GM18870 (cell line): Measurements from ENCODE around the gene ADD2.

Source experiments
- ATAC-seq: cut with Tn5 transposase; IDR thresholded peaks from one replicate; pipeline ENCODE4 v1.9.1; 2021; ENCODE audit warnings: moderate library complexity; ENCODE audit not compliant: unreplicated experiment

The ADD2 gene

DNA sequence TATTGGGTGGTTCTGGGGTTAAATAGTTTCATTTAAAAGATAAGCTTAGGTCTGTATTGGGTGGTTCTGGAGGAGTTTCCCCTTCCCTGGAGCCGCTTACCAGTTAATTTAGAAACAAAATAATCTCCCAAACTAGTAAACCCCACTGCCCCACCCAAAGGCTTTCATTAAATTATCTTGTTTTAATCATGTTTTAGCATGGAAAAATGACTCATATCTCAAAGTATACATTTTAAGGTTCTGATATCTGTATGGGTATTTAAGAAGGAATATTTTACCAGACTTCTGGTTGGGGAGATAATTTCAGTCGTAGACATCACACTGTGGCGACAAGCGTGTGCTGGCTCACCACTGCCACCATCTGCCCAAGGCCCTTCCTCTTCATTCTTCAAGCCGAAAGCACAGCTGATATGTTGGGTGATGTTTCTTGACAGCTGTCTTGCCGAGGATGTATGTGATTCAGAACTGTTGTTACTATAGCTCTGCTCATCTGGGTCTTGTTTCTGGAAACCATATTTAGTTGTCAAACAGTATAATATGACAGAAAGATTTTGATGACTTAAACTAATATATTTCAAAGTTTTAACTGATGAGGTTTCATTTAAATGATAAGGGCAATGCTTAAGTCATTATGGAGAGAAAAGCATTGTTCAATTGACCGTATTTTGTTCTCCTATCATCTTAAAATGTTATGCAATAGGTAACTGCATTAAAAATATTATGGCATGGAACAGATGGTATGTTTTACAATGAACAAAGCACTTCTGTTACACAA lies 17.3 kb upstream of the ADD2 start:
- ATAC-seq: no peak

DNA sequence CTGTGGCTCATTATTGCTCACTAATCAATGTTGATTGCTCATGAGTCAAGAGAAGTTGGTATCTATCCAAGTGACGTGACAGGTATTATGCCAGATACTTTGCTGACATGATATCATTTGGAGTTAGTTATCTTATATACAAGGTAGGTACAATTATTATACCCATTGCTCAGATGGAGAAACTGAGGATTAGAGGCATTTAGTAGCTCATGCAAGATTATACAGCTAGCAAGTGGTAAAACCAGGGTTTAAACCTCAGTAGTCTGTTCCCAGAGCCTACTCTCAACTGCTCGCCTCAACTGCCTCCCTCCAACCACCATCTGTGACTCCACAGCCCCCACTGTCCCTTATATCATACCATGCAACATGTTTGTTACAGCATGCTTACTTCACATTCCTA lies 16.3 kb upstream of the ADD2 start:
- ATAC-seq: no peak

DNA sequence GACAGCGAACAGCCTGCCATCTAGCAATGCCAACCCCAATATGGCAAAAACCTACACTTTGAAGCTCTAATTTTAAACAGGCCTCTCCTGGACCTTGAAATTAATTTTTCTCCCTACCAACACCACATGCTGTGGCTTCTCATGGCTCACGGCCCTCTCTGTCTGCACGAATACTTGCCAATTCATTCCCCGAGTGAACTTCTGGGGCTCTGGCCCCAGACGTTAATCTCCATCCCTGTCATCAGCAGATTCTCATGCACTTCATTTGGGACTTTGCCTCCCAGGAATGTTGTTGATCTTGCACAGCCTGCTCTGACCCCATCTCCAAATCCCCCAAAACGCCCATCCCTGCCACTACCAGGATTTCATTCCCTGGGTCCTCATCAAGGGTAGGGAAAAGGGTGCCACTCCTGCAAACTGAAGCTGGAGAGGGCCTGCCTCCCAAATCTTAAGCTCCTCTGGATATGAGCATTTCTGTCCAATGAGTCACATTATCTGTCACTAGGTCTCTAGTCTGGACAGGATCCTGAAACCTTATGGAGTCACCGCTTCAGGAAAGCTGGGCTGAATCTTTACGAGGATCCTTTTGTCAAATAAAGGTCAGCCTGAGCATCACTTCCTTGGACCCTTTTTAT lies 12.0 kb upstream of the ADD2 start:
- ATAC-seq: no peak

DNA sequence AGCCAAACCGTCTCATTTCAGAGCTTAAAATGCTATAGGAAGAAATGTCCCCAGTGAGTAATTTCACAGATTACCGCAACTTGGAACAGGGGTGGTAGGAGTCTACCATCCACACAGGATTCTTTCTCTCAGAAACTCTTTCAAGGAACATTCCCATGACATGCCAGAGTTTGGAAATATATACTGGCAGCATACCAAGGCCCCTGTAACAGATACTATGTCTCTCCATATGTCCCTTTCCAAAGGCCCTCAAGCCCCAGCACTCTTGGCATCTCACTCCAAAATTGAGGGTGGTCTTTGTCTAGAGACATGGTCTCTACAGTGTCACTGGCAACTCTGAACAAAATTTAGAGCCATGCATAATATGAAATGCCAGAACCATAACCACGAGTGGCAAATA lies 11.5 kb upstream of the ADD2 start:
- ATAC-seq: no peak

DNA sequence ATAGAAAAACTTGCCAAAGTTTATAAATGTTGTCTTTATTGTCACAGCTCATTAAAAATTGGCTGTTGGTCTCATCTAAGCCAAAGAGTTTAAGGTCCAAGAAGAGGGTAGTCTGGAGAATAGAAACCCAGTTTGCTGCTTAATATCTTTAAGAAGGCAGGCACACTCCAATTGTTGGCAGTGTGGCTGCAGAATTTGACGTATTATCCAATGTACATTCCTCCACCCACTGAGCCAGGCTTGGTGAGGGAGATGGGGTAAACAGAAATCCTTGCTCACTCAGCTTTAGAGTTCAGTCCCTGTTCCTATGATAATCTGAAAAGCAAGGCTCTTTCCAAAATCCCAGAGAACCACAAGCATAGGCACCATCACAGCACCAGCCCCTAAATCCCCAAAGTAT lies 10.7 kb upstream of the ADD2 start:
- ATAC-seq: no peak

DNA sequence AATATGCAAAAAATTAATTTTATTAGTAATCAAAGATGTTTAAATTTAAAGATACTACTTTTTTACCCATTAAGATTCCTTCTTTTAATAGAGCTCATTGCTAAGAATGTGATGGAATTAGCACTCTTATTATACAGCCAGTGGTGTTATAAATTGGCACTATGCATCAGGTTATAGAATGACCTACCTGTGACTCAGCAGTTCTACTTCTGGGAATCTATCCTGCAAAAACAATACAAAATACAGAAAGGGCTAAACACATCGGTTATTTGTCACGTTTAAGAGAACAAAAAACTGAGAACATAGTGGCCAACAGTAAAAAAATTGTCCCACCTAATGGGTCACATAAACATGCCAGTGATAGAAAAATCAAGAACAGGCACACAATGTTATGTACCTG lies 9.4 kb upstream of the ADD2 start:
- ATAC-seq: no peak

DNA sequence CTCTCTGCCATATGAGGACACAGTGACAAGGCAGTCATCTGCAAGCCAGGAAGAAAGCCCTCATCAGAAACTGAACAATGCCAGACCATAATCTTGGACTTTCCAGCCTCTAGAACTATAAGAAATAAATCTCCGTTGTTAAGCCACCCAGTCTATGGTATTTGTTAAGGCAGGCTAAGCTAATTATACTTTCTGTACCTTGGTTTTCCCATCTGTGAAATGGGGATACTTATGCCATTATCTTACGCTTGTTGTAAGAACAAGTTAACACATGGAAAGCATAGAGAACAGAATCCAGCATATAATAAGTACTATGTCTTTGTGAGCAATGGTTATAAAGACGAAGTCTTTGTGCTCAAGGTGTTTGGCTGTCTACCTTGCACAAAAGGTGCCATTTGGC lies 8.3 kb upstream of the ADD2 start:
- no peak for ATAC-seq

DNA sequence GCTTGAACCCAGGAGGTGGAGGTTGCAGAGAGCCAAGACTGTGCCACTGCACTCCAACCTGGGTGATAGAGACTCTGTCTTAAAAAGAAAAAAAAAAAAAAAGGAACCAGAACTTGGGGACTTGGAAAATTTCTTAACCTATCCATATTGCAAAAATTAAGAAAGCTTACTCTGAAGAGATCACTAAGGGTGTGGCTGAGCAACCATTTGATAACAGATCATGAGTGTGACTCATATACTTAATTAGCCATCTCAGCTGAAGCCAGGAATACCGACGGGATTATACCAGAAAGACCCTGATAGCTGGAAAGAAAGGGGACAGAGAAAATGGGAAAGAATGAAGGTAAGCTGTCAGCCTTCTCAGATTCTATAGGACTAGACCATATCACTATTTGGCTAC lies 7.1 kb upstream of the ADD2 start:
- no peak for ATAC-seq

DNA sequence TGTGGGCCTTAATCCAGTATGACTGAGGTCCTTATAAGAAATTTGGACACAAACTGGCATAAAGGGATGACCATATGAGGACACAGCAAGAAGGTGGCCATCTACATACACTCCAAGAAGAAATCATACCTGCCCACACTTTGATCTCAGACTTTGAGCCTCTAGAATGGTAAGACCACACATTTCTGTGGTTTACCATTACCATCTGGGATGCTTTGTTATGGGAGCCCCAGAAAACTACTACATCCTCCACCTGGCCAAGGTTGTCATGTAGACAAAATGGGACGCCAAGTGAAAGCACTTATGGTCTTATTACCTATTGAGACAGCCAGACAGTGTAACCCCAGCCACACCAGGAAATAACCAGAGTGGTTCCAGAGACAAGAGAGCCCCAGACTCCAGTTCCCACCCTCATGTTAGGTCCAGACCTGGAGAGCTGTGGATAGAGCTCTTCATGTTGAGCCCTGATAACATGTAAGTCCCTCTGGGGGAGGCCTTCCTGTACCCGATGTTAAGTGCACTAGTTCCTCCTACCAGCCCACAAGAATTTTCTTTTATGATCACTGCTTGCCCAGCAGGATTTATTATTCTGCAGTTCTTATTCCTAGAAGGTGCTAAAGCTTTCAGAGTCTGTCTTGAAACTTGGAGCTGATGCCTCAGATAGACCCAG lies 4.6 kb upstream of the ADD2 start:
- no peak for ATAC-seq

DNA sequence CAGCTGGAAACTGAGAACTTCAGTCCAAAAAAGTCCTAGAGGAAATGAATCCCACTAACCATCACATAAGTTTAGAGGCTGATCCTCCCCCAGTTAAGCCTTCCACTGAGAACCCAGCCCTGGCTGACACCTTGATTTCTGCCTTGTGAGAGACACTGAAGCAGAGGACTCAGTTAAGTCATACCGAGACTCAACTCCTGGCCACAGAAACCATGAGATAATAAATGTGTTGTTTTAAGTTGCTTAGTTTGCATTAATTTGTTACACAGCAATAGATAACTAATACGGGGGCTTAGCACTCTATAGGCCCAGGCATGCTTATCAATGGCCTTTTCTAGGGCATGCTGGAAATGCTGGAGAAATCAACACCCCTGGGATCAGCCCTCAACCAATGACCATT lies 3.4 kb upstream of the ADD2 start:
- ATAC-seq: peak; percentile 70

DNA sequence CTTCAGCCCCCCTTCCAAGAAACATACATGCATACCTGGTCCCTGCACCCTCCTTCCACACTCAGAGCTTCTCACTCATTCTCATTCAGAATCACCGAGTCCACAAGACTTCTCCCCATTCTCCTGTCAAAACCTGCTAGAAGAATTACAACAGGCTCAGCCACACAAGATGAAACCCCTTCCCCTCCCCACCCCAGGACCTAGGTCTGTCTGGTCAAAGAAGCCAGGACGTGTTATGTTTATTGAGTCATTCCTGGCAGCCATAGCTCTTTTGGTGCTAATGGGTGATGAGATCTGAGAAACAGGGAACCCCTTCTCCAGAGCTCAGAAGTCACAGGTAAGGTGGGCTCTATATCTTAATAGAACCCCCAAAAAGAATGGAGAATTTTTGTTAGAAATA lies 1.4 kb upstream of the ADD2 start:
- ATAC-seq: no peak

DNA sequence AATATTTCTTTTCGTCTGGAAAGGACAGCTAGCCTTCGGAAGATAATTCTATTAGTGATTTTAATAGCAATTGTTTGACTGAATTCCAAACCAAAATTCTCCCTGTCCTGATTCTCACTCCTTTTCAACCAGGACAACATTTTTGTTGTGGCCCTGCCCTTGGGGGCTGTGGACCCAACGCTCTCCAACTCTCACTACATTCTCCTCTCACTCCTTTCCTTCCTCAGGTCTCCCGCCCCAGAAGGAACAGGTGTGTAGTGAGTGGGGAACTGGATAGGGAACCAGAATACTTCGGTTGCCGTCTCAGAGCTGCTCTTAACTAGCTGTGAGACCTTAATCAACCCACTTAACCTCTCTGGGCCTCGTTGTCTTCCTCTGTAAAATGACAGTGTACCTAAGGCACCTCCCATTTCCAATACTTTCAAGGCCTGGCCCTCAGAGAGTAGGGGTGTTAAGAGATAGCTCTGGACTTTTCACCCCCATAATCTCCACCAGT lies 638 bp upstream of the ADD2 start:
- no peak for ATAC-seq

DNA sequence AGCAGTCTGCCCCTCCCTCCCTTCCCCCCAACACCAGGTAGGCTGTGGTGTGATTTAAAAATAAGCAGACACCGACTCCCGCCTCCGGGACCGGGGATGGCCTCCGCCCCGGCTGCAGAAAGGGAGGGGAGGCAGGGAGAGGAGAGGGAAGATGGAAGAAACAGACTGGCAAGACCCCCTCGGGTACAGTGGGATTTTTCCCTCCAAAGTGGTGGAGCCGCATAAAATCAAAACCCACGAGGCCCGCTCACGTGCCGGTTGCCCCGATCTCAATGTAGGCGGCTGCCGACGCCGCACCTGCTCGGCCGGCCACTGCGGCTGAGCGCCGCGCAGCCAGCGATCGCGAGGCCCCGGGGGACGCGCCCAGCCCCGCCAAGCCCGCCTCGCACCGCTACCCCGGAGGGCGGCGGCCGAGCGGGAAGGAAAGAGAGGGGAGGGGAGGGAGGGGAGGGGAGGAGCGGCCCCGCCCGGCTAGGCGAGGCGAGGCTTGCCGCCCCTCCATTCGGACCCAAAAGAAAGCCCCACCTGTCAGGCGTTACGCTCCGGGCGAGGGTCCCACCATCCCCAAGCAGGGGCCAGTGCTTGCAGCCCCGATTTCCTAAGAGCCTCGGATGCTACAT lies 811 bp downstream of the ADD2 start:
- no peak for ATAC-seq

DNA sequence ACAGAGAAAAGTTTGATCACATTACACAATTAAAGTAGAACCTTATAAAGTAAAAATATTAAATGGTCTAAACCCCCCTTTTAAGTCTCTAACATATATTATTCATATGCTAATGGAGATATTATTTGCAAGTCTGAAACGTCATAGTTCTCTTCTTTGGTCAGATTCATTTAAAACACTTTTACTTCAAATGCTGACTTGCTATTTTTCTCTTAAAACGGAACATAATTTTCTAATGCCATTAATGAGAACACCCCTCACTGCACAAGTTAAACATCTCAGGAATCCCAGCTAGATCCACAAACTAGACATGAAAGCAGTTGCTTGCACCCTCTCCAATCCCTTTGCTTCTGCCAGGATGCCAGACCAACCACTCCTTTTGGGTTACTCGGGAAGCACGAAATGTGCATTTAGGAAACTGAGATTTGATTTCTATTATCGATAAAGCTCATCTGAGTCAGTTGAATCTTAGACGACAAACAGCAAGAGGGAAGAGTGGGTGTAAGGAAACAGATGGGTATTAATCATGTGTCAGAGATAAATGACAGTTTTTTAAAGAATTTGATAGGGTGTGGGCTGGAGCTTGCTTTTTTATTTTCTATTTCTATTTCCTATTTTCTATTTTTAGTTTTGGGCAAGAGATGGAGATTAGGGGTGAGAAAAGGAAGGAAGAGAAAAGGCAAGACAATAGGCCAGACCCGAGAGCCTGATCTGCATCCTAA lies 1.5 kb downstream of the ADD2 start:
- ATAC-seq: no peak

DNA sequence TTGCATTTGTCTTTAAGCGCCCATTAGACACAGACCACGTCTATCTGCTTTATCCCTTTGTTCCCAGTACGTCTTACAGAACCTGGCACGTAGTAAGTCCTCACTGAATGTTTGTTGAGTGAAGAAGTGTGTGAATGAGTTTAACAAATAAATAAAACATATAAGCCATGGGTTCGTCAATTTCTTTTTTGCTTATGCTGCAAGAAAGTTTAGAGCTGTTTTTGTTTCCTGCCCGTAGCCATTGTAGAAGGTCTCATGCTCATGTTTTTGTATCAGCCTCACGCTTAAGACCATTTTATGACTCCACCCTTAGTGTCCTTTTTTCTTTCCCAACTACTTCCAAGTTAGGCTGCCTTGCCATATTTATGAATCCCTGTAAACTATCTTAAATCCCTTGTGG lies 2.5 kb downstream of the ADD2 start:
- ATAC-seq: no peak

DNA sequence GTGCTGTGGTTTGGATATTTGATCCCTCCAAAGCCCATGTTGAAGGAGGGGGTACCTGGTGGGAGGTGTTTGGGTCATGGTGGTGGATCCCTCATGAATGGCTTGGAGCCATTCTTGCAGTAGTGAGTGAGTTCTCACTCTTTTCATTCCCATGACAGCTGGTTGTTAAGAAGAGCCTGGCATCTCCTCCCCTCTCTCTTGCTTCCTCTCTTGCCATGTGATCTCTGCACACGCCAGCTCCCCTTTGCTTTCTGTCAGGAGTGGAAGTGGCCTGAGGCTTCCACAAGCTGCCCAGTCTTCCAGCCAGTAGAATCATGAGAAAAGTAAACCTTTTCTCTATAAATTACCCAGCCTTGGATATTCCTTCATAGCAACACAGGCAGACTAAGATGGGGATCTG lies 8.6 kb downstream of the ADD2 start:
- ATAC-seq: no peak

DNA sequence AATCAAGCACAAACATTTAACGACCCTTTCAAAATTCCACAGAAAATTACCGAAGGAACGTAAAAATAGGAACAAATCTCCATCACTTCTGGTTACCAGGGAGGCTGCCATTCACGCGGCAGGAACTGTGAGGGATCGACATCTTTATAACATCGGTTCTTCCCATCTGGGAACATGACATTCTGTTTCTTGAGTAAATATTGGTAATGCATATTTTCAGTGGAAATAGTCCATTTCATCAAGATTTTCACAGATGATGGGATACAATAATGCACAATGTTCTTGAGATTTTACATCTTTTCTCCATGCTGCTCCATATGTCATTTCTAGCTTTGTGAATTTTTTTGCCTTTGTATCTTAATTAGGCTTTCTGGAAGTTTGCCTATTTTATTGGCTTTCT lies 10.0 kb downstream of the ADD2 start:
- ATAC-seq: no peak

DNA sequence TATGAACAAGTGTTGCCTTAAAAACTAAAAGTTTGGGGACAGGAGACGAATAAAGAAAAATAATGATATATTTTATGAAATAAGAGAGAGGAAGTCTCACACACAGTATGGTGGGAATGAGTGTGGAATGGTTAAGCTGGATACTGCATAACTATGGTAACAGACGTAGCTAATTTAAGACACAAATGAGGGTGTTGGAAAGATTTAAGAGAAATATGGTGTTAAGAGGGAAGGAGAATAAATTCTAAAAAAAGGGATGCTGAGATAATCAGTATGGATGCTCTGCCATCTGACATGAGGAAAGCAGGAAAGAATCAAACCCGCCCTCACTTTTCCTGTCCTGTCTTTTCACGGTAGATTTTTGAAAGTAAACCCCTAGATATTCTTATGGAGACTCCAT lies 10.6 kb downstream of the ADD2 start:
- ATAC-seq: no peak

DNA sequence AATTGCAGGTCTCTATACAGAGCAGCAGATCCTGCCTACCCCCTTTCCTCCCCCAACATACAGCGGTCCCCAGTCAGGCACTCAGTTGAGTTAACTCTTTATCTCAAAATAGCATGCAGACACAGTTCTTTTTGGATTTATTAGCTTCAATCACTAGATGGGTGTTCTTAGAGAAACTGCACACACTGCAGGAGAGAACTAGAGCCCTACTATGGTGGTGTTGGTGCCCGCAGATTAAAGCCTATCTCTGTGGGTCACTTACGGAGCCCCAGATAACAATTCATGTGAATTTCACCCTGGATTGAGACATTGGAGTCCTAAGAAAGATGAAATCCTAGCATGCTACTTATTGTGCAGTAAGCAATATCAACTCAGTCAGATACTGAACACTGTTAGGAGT lies 11.9 kb downstream of the ADD2 start:
- ATAC-seq: no peak

DNA sequence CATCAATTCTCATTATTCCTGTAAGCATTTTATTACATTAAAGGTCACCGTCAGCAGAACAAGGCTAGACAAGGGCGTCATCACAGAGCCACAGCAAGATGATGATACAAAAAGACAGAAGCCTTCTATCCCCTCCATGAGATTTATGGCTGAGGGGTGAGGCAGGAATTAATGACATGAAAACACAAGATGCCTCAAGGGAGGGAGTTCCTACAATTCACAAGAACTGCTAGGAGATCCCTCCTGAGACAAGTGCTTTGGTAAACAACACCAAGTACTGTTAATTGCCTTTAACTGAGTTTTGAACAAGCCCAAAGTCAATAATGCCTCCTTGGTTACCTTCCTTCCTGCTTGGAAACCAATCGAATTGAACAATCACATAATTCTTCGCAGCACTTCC lies 14.1 kb downstream of the ADD2 start:
- no peak for ATAC-seq

DNA sequence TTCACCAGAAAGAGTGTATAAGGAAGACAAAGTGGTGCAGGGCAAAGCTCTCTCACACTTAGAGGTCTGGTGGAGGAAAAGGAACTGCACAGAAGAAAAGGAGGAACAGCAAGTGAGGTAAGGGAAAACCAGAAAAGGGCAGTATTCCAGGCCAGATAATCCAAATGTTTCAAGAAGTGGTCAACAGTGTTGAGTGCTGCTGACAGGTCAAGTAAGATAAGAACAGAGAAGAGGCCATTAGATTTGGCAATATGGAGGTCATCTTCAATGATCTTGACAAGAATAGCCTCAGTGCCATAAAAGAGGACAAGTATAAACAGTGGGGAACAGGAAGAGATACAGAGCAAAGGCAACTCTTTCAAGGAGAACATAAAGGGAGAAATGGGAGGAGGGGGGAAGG lies 15.0 kb downstream of the ADD2 start:
- no peak for ATAC-seq
